Adrenal gland (tissue), 12 donors: Measurements from ENCODE around the gene ATP7A. TPM values are rescaled to one million over a fixed set of nuclear protein-coding genes. Genes with fewer than 3 reads are reported as not detected.

Source experiments
- DNase-seq, 7 donors: peaks; one replicate each; pipeline ENCODE4 v3.0.0-alpha.2; 2019 to 2020
- H3K27ac ChIP-seq, 5 donors: fragments of 200-600 bp; sonication (generic) in 4 of 5; 1 replicate in 3 of 5; 2 replicates in 2 of 5; pipeline versions ENCODE4 v1.5.1 to v1.8.0; 2016 to 2020; ENCODE audit warnings: mild to moderate bottlenecking in 1 of 5
- H3K27me3 ChIP-seq: fragments of 200-600 bp; 2 replicates; pipeline ENCODE4 v1.8.0; 2021
- H3K36me3 ChIP-seq, 2 donors: fragments of 200-600 bp; replicated peaks in 1 of 2; 1 replicate in 1 of 2; 2 replicates in 1 of 2; pipeline versions ENCODE4 v1.5.1 to v1.8.0; 2018 to 2022
- H3K4me1 ChIP-seq, 2 donors: fragments of 200-600 bp; replicated peaks in 1 of 2; 1 replicate in 1 of 2; 2 replicates in 1 of 2; pipeline versions ENCODE4 v1.5.1 to v1.8.0; 2018 to 2021
- H3K4me3 ChIP-seq, 4 donors: fragments of 200-600 bp; sonication (generic) in 3 of 4; one replicate each; pipeline ENCODE4 v1.5.1; 2016 to 2018
- H3K9me3 ChIP-seq, 3 donors: fragments of 200-600 bp; sonication (generic) in 1 of 3; replicated peaks in 1 of 3; 1 replicate in 2 of 3; 2 replicates in 1 of 3; pipeline versions ENCODE4 v1.5.1 to v1.8.0; 2016 to 2021
- POLR2A ChIP-seq, 2 donors: fragments of 450-650 bp; IDR thresholded peaks; one replicate each; pipeline ENCODE4 v1.6.1; 2017; ENCODE audit warnings: antibody characterized with exemption in 2 of 2, mild to moderate bottlenecking in 2 of 2, moderate library complexity in 1 of 2
- WGBS, 4 donors: extraction: QIAGEN DNeasy Blood & Tissue Kit in 2 of 4; methylation state at CpG; one replicate each; pipeline versions ENCODE4 v1.1.5 to v1.1.7; 2013 to 2017; 5-methylcytosine and 5-hydroxymethylcytosine counted together
- intact Hi-C, 2 donors: fragments of 100-400 bp; cut with DNase I; formaldehyde crosslinking; loops; one replicate each; pipeline versions ENCODE4 v1.14.1 to v1.15.0; 2022 to 2023
- polyA plus RNA-seq, 3 donors: library from polyadenylated mRNA; stranded (reverse); fragments of 200-250 nt in 2 of 3; fragments of 350-450 nt in 1 of 3; fragmentation: Illumina TruSeq in 1 of 3; extraction: RNeasy Lipid Tissue Mini Kit (QIAGEN cat#74804) in 1 of 3; gene quantifications; one replicate each; pipeline ENCODE4 v1.2.3, GENCODE V29; 2013 to 2014
- total RNA-seq, 9 donors: library from RNA; depleted of rRNA in 4 of 9; stranded (reverse); fragments of >200 nt in 4 of 9; fragments of 120-200 nt in 1 of 9; fragmentation: NEBNext Ultra II Directional in 1 of 9; extraction: Animal tissue kit (Norgen Biotek cat#: 25700) in 1 of 9; gene quantifications; one replicate each; pipeline versions ENCODE4 v1.1.0 to v1.2.4, GENCODE V29; 2013 to 2023
- TF ChIP-seq, protein P1 (sequence below), 6 experiments: fragments of 450-650 bp in 4 of 6; fragments of 200-600 bp in 2 of 6; sonication (generic) in 1 of 6; IDR thresholded peaks; 1 replicate in 5 of 6; 2 replicates in 1 of 6; pipeline versions ENCODE4 v1.5.1 to v1.8.0; 2016 to 2021; ENCODE audit warnings: antibody characterized with exemption in 6 of 6, mild to moderate bottlenecking in 2 of 6, moderate library complexity in 1 of 6
- donor health status: healthy with polysubstance abuse.
- donor health status: Bipolar disorder and iron deficiency.
- donor health status: DM: yes; HTN: yes; CAD: no.
- donor health status: DM: no; HTN: no; CAD: no.
- donor health status: DM: no; HTN: no; CAD: no.
- donor health status: DM: yes; HTN: yes; CAD: no.

ATP7A gene
- total and polyA plus RNA-seq, 12 donors, result 2.6 to 20.9 (median 12.1) TPM

DNA sequence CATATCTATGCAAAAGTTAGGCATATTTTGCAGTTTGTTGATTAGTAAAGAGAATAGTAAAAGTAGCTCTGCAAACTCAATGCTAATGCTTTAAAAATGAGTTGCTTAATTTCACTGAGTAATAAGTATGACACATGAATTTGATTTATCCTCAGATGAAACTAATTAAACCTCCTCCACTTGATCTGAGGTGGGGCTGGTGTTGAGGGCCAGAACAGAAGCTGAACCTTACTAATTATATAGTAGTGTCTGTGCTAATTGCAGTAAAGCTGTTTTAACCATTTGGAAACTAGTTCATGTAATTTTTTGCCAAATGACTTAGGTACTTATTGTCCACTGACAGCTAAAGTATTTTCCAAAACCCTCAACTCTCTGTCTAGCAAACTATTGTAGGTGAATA lies 66.6 kb downstream of the ATP7A start:
- no peak overlapping the region for H3K27ac ChIP-seq
- no peak overlapping the region for H3K4me3 ChIP-seq
- no peaks in the 10 kb centered on the region for H3K36me3 ChIP-seq
- H3K27me3 ChIP-seq, result no peaks in the 10 kb centered on the region
- intact Hi-C loops, result no loop called here
- no peak for TF ChIP-seq POLR2A (IDR thresholded peaks at IDR 0.05)
- TF ChIP-seq, protein P1, sequence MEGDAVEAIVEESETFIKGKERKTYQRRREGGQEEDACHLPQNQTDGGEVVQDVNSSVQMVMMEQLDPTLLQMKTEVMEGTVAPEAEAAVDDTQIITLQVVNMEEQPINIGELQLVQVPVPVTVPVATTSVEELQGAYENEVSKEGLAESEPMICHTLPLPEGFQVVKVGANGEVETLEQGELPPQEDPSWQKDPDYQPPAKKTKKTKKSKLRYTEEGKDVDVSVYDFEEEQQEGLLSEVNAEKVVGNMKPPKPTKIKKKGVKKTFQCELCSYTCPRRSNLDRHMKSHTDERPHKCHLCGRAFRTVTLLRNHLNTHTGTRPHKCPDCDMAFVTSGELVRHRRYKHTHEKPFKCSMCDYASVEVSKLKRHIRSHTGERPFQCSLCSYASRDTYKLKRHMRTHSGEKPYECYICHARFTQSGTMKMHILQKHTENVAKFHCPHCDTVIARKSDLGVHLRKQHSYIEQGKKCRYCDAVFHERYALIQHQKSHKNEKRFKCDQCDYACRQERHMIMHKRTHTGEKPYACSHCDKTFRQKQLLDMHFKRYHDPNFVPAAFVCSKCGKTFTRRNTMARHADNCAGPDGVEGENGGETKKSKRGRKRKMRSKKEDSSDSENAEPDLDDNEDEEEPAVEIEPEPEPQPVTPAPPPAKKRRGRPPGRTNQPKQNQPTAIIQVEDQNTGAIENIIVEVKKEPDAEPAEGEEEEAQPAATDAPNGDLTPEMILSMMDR (IDR thresholded peaks at IDR 0.05), result no peak
- no peaks in the 10 kb centered on the region for H3K9me3 ChIP-seq
- H3K4me1 ChIP-seq, result no peaks in the 10 kb centered on the region
- no peak for DNase-seq

DNA sequence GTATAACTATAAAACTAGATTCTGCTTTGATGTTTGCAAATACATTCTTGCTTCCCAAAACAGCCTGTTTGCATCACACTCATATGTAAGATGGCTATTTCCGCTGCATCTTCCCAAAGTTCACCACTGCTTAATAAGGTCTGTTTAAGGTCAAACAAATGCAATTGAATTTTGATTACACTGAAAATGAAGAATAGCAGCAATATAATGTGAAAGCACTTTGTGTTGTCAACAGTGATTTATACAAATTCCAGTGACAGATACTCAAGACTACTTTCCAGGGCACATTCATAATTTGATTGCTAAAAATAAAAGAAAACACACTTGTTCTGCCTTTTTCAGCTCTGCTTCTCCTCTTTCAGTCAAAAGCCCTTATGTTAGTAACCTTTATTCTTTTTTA lies 67.0 kb downstream of the ATP7A start:
- DNase-seq, result no peak
- no peaks in the 10 kb centered on the region for H3K9me3 ChIP-seq
- intact Hi-C loops, result no loop called here
- H3K27ac ChIP-seq, result no peak overlapping the region
- H3K4me3 ChIP-seq, result no peak overlapping the region
- no peaks in the 10 kb centered on the region for H3K27me3 ChIP-seq
- no peaks in the 10 kb centered on the region for H3K4me1 ChIP-seq
- WGBS, 4 donors, result 85 to 100% (median 89%) methylated on average over 1 of the region's 1 CpG
- no peak for TF ChIP-seq POLR2A (IDR thresholded peaks at IDR 0.05)
- TF ChIP-seq, protein P1 (IDR thresholded peaks at IDR 0.05), result no peak
- H3K36me3 ChIP-seq, result no peaks in the 10 kb centered on the region

DNA sequence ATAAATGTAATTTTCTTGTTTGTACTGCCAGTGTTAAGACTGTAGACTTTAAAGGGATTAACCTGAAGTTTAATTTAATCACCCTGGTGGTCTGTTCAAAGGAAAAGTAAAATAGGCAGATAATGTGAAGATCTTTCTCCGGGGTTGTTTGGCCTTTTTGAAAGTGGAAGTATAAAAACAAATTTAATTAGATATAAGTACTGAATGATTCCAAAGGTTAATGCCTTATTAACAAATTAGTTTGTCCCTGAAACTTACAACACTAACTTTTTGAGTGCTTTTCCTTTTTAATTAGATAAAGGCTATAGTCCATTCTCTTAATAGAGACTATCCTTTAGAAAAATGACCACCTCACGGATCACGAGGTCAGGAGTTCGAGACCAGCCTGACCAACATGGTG lies 69.4 kb downstream of the ATP7A start:
- H3K4me1 ChIP-seq, result no peaks in the 10 kb centered on the region
- WGBS, 4 donors, result 84 to 96% (median 90%) methylated on average over 4 of the region's 4 CpGs

DNA sequence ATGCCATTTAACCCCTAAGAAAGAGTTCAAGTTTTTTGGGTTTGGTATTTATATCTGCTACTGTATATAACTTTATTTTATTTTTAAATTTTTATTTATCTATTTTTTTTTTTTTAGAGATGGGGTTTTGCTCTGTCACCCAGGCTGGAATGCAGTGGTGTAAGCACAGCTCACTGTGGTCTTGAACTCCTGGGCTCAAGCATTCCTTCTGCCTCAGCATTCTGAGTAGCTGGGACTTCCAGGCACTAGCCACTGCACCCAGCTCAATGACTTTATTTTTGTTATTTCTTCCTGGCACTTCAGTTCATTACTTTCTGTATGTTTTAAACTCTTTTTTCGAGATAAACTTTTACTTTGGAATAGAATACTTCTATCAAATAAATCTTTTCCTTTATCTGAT lies 101.4 kb downstream of the ATP7A start:
- Histone ChIP-seq H3K9me3 (no peaks in the 10 kb centered on the region), H3K27ac (no peak overlapping the region), H3K27me3 (no peaks in the 10 kb centered on the region), H3K4me3 (no peak overlapping the region), H3K36me3 (no peaks in the 10 kb centered on the region), H3K4me1 (no peaks in the 10 kb centered on the region)
- DNase-seq, result no peak
- WGBS, 4 donors, result 58 to 100% (median 83%) methylated on average over 1 of the region's 1 CpG
- no peak for TF ChIP-seq POLR2A (IDR thresholded peaks at IDR 0.05)
- TF ChIP-seq, protein P1 (IDR thresholded peaks at IDR 0.05), result no peak
- intact Hi-C loops, result no loop called here

More for the DNA sequence above, 69.4 kb downstream of the ATP7A start:
- no peak for DNase-seq
- intact Hi-C loops, result no loop called here
- no peaks in the 10 kb centered on the region for H3K36me3 ChIP-seq
- TF ChIP-seq, protein P1 (IDR thresholded peaks at IDR 0.05), result no peak
- no peak for TF ChIP-seq POLR2A (IDR thresholded peaks at IDR 0.05)
- H3K27me3 ChIP-seq, result no peaks in the 10 kb centered on the region
- H3K27ac ChIP-seq, result no peak overlapping the region
- no peaks in the 10 kb centered on the region for H3K9me3 ChIP-seq
- H3K4me3 ChIP-seq, result no peak overlapping the region
